HG02981 (cell line): Measurements from ENCODE around the gene TSKU.
"Not testable (repeated sequence)": the region's sequence is repeated elsewhere in the genome, so short reads cannot be mapped to it uniquely, and the experiment has no call there.

Source experiments
- ATAC-seq: cut with Tn5 transposase; IDR thresholded peaks from one replicate; pipeline ENCODE4 v1.9.1; 2021; ENCODE audit warnings: mild to moderate bottlenecking, moderate library complexity; ENCODE audit not compliant: unreplicated experiment

The TSKU gene

DNA sequence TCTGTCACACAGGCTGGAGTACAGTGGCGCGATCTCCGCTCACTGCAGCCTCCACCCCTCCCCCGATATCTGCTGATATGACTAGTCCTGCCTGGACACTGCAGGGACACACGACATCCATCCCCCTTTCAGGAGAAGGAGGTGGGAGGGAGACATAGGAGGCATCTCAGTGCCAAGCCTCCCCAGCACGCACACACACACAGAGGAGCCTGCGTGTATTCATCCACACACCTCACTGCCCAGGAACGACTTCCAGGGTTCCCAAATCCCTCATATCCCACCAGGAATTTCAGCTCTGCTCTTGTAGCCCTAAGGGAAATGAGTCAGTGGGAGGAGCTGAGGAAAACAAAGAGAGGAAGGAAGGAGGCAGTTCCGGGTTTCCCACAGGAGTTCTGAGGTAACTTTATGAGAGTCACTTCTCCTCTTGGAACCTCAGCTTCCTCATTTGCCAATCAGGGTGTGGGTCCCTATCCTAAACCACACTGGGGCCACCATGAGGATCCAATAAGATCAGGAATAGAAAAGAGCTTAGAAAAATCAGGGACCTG, 40.4 kb downstream of the TSKU start:
- no peak for ATAC-seq

DNA sequence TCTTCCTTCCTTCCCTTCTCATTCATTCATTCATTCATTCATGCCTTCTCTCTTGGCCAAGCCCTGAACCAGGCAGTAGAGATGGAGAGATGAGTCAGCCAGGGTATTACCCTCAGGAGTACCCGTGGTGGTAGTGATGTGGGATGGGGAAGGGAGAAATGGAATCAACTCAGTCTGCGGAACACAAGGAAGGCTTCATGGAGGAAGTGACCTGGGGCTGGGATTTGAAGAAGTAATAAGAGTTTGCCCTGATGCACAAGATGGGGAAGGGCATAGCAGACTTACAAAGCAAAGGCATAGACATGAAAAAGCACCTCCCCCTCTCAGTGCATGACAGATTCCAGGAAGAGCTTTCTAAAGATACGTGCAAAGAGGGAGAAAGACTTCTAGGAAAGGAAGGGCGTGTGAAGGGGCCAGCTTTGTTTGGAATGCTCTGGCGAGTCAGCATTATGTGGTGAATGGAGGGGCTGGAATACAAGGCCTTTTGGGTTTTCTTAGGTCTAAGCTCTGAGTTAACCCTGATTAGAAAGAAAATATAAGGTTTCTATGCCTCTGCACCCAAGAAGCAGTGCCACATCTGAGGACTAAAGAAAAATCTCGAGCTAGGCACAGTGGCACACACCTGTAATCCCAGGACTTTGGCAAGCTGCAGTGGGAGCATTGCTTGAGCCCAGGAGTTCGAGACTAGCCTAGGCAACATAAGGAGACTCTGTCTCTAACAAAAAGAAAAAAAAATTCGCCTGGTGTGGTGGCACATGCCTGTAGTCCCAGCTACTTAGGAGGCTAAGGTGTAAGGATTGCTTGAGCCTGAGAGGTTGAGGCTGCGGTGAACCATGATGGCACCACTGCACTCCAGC, 41.2 kb downstream of the TSKU start:
- ATAC-seq, result no peak

DNA sequence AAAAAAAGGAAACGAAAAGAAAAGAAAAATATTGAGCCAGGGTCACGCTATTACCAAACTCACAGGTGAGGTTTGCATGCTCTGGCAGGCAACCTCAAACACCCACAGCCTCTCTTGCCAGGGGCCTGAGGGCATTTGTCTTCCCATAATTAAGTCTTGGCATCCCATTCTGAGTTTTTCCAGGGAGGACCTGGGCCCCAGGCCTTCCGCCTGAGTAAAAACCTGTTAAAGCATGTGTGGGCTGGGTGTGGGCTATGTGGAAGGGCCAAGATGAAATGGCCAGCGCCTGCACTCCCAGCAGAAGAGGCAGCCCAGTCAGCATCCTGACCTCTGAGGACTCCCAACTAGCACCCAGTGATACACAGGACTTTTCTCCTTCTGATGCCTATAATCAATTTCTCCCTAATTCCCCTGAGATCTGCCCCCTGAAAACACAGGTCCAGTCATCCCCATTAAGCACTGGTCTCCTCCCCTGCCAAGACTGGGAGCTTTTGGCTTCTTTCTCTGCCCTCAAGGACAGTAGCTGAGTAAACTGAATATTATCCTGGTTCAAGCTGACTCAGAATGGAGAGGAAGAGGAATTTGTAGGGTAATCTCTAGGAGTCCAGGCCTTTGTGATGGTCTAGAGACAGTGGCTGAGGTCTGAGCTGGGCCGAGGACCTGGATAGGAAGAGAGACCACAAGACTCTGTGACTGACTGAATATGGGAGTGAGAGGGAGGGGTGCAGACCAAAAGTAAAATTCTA, 42.0 kb downstream of the TSKU start:
- no peak for ATAC-seq

DNA sequence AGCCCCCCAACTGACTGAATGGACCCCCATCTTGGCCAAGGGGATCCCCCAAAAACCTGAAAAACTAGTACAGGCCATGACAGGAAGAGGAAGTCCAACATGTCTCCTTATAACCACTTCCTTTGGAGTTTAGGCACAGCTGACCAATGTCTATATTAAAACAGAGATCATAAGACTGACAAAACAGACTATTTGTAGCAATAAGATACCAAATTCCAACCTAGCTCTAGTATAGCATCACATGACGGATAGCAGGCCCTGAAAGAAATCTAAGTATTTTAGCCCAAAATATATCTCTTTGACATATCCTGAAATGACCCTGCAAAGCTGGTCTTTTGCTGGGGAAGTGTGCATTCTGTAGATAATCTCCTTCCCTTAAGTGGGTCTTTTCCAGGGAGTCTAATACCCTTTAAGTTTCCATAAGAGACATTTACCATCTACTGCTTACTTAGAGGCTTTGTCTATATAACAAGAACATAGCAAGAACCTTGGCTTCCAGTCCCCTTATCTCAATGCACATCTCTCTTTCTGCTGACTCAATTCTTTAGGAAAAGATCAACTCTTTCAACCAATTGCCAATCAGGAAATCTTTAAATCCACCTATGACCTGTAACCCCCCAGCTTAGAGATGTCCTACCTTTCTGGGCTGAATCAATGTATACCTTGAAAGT, 42.7 kb downstream of the TSKU start:
- no peak for ATAC-seq

DNA sequence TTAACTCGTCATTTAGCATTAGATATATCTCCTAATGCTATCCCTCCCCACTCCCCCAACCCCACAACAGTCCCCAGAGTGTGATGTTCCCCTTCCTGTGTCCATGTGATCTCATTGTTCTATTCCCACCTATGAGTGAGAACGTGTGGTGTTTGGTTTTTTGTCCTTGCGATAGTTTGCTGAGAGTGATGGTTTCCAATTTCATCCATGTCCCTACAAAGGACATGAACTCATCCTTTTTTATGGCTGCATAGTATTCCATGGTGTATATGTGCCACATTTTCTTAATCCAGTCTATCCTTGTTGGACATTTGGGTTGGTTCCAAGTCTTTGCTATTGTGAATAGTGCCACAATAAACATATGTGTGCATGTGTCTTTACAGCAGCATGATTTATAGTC, 43.4 kb downstream of the TSKU start:
- ATAC-seq, result not testable (repeated sequence)

DNA sequence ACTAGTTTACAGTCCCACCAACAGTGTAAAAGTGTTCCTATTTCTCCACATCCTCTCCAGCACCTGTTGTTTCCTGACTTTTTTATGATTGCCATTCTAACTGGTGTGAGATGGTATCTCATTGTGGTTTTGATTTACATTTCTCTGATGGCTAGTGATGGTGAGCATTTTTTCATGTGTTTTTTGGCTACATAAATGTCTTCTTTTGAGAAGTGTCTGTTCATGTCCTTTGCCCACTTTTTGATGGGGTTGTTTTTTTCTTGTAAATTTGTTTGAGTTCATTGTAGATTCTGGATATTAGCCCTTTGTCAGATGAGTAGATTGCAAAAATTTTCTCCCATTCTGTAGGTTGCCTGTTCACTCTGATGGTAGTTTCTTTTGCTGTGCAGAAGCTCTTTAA, 43.8 kb downstream of the TSKU start:
- ATAC-seq, result not testable (repeated sequence)

DNA sequence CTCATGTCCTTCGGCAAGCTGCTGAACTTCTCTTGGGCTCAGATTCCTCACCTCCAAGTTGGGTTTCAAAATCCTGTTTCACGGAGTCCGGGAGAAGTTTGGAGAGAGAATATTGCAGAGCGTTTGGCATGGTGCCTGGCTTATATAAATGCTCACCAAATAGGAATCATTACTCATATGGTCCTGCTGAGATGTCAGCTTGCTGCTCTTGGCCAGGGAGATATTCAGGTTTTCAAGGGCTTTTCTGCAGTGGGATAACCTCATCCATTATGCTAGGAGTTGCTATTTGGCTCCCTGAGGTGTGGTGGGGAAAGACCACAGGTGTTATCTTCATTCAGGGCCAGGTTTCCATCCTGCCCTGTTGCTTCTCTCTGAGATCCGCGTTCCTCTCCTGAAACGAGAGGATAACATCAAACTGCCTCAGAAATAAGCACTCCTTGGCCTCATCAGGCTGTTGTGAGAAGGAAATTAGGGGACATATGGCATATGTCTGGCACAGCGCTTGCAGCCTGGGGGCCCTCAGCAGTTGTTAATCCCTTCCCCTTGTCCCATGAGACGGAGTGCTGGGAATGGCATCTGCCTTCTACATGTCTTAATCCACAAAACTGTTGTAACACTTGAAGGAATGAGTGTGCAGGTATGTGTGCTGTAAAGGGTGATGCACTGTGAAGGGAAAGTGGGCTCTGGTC, 47.6 kb downstream of the TSKU start:
- ATAC-seq, result no peak

DNA sequence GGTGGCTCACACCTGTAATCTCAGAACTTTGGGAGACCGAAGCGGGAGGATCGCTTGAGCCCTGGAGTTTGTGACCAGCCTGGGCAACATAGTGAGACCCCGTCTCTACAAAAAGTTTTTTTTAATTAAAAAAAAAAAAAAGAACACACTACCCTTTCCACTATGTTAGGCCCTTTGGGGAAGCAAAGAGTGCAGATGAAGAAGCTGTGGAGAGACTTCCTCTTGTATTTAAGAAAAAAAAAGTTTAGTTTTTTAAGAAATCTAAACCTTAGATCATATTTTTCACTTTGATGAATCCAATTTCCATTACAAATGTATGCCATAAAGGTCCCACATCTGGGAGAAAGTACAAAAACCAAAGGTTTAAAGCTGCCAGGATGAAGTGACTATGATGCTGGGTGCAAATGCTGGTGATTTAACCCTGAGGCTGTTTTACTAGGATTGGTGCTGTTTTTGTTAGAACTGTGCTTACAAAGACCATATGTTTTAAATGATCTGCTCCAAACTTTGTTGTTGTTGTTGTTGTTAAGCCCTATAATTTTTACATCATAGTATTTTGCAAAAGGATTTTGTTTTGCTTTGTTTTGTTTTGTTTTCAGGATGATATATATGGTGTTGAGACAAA, 48.6 kb downstream of the TSKU start:
- ATAC-seq, result no peak

DNA sequence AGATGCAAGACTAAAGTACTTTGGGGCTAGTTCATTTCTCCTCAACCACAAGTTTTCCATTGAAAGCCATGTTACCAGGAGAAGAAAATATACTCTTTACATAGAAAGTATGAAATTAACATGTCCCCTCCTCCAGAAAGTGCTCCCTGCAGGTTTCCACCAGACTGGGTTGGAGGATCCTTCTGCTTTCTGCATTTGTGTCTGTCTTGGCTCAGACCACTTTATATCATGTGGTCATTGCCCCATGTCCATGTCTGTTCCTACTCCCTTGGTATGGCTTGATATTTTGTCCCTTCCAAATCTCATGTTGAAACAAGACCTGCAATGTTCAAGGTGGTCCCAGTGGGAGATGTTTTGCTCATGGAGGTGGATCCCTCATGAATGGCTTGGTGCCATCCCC, 49.2 kb downstream of the TSKU start:
- ATAC-seq, result no peak

DNA sequence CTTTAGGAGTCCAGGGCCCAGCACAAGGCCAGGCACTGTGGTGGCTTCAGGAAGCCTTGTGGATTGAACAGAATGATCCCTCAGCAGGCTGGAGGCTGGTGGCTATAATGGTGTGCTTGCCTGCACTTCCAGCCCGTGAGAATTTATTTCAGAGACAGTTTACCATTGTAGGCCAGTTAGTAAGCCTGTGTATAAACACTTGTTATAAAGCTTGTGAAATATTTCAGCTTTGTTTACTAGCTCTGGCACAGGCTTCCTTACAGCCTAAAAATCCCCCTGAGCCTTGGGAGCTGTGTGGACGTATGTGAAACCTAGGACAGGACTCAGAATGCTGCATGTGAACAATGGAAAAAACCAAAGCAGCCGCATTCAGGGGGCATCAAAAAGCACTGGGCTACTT, 51.0 kb downstream of the TSKU start:
- ATAC-seq, result no peak

DNA sequence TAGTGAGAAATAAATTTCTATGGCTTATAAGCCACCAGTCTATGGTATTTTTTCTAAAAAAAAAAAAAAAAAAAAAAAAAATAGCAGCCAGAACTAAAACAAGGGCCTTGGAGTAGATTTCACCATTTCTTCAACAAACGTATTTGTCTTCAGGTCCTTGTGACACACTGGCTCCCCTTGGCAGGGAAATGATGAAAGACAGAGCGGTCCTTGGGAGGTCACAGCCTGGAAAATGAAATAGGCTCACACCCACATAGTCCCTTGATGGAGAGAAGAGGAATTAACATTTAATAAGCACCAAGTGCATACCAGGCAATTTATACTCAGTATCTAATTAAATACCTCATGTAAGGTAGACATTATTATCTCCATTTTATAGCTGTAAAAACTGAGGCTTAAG, 51.9 kb downstream of the TSKU start:
- ATAC-seq, result no peak

DNA sequence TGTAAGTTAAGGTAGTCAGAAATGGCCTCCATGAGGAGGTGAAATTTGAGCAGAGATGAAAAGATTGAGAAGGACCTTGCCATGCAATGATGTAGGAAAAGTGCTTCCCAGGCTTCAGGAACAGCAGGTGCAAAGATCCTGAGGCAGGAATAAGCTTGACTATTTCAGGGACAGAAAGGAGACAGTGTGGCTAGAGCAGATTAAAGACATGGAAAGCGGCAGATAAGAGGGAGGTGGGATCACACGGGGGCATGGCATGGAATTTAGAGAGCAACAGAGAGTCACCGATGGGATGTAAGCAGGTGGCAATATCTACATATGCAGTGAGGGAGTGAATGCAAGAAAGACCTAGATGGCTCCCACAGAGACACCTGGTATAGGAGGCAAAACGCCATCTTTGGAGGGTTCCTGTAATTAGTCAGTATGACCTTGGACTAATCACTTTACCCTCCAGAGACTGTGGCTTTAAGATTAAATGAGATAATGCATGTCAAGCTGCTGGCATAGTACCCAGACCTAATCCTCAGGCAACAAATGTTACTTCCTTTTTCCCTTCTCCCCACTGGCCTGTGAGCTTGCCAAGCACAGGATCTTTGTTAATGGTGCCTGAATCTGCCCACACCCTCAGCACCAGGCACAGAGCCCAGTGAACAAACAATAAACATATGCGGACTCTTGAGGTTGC, 52.9 kb downstream of the TSKU start:
- ATAC-seq, result no peak

DNA sequence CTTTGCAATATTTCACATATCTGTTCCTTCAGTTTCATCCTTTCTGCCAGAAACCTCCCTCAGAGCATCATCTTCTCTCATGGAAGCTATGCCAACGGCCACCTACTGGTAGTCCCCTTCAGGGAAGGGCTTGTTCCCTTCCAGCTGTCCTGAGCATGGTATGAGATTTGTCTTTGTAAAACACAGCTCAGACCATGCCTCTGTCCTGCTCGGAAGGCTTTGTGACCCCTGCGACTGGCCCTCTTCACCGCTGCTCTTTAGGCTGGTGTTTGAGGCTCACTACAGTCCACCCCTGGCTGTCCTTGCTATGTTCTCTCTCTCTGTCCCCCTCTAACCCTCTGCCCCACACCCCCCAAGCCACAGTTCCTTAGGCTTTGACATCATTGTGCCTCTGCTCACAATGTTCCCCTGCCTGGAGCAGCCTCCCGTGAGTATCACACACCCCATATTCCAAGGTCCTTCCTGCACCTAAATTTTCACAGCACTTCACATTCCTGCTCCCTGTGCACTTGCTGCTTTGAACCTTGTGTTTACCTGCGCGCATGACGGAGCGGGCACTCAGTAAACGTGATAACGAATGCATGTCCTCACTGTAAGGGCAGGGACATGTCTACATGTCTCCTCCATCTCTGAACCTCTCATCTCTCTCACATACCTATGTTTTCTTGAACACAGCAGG, 53.6 kb downstream of the TSKU start:
- ATAC-seq, result no peak

DNA sequence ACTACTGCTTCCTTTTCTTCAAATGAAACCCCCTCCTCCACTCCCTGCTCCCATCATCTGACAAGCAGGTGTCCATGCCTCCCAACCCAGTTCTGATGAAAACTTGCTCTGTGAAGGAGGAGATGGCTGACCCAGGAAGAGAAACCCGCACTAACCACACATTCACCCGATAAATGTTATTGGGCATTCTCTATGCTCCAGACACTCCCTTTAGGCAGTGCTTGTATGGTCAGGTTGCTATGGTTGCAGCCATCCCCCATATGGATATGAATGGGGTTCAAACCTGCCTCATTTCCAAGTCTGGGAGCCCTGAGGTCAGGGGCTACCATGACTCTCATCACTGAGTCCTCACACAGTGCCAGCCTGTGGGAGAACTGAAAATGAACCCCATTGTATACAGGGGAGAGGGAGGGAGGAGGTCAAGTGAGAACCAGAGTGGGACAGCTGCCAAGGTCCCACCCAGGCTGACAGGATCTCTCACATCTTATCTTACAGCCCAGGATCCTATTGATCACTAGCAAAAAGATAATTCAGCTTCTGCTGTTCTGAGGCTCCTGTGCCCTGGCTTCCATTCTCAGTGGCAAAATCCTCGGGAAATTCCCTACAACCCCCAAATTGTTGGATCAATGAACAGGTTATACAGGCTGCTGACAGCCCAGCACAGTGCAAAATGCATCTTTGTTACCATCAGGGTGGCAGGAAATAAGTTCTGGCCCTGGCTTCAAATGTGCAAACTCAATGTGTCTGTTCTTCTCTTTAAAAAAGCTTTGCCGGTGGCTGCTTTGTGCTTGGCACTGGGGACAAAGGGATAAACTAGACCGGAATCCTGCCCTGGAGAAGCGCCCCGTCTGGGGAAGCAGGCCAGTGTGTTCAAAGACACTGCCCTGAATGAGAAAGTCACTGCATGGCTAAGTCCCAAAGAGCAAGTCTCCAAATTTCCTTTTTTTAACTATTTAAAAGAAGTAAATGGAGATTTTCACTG, 54.8 kb downstream of the TSKU start:
- ATAC-seq, result no peak

DNA sequence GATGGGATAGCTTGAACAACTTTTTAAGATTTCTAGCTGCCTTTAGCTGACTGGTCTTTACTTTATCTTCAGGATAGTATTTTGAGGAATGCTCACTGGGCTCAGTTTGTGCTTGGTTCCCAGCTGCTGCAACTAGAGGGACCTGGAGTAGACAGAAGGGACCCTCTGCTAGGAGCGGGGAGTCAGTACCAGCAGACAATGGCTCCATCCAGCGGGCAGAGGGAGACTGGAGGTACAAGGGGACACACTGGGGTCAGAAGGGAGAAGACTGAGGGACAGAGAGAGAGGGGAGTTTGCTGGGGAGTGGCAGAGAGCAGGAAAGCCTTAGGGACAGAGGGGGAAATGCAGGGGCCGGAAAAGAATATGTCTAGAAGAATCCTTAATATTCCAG, 55.5 kb downstream of the TSKU start:
- no peak for ATAC-seq

DNA sequence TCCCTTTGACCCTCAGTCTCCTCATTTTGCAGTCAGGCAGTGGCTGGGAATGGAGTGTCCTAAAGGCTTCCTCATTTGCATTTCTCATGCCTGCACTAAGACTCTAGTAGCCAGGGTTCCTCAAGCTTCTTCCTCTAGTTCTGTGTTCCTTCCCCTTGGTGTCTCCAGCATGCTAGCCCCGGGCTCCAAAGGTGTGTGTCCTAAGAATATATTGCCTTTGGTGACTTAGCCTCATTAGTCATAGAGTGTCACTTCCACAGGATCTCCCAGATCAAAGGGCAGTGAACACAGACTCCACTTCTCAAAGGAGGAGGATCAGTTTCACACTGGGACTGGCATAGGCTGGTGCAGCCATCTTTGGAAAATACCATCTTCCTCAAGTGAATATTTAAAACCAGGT, 56.2 kb downstream of the TSKU start:
- ATAC-seq, result no peak

DNA sequence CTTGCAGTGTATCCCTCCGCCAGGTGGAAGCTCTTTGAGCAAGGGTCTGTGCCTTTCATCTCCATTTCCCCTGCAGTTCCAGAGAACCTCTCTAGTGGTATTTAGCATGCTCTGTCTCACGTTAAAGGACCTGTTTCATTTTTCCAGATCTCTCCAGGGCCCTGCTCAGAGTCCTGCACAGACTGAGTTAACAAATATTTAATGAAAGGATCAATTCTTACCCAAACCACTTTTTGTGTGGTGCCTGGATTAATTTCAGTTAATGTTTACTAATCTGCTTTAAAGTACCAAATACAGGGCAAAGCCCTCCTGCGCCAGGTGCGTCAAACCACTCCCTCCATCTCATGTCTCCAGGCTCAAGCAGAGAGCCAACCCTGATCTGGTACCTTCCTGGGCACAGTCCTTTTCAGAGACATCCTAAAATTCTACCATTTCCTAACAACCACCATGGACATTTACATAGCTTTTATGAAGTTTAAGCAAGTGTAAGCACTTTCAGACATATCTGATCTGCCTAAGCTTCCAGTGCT, 58.8 kb downstream of the TSKU start:
- ATAC-seq, result no peak

DNA sequence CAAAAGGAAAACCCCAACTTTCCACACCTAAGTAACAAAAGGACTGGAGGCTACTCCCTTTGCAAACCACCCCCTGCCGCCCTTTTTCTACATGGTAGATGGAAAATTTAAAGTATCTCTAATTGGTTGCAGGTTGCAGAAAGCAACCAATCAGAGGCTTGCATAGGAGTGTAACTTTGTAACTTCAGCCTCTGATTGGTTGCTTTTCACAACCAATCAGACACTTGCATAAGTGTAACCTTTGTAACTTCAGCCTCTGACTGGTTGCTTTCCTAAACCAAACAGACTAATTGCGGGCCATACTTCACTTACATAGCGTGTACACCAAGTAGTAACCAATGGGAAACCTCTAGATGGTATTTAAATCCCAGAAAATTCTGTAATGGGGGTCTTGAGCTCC, 60.8 kb downstream of the TSKU start:
- no peak for ATAC-seq
